Neural crest cell (in vitro differentiated cells): ENCODE data around the gene NR2C2AP. TPM values are rescaled to one million over a fixed set of nuclear protein-coding genes. Genes with fewer than 3 reads are reported as not detected.

ENCODE experiments used
- DNase-seq: peaks from one replicate; pipeline ENCODE4 v3.0.0; 2021; ENCODE audit warnings: low read depth, mixed read lengths, low spot score
- H3K27ac Mint-ChIP-seq: one replicate; pipeline ENCODE4 v1.8.0; 2021; ENCODE audit warnings: mild to moderate bottlenecking, mixed read lengths; ENCODE audit not compliant: unreplicated experiment
- H3K27me3 Mint-ChIP-seq: 2 replicates; pipeline ENCODE4 v1.8.0; 2021; ENCODE audit warnings: low read depth, mild to moderate bottlenecking, mixed read lengths
- H3K36me3 Mint-ChIP-seq: 2 replicates; pipeline ENCODE4 v1.8.0; 2021; ENCODE audit warnings: low read depth, mild to moderate bottlenecking, mixed read lengths
- H3K4me1 Mint-ChIP-seq: 2 replicates; pipeline ENCODE4 v1.8.0; 2021; ENCODE audit warnings: mixed read lengths
- H3K4me3 Mint-ChIP-seq: one replicate; pipeline ENCODE4 v1.8.0; 2021; ENCODE audit warnings: mild to moderate bottlenecking, mixed read lengths
- H3K9me3 Mint-ChIP-seq: 2 replicates; pipeline ENCODE4 v1.8.0; 2021; ENCODE audit warnings: mixed read lengths
- total RNA-seq: library from RNA; stranded (reverse); gene quantifications from 2 replicates; pipeline ENCODE4 v1.2.1, GENCODE V29; 2021
- TF ChIP-seq, protein P1 (sequence below): fragments of 200-600 bp; sonication (generic); conservative IDR thresholded peaks from 2 replicates; pipeline ENCODE4 v1.5.0; 2021; ENCODE audit warnings: antibody characterized with exemption, mild to moderate bottlenecking

NR2C2AP gene
- total RNA-seq, 1 donor from 2014 or later: 18.6 TPM

DNA sequence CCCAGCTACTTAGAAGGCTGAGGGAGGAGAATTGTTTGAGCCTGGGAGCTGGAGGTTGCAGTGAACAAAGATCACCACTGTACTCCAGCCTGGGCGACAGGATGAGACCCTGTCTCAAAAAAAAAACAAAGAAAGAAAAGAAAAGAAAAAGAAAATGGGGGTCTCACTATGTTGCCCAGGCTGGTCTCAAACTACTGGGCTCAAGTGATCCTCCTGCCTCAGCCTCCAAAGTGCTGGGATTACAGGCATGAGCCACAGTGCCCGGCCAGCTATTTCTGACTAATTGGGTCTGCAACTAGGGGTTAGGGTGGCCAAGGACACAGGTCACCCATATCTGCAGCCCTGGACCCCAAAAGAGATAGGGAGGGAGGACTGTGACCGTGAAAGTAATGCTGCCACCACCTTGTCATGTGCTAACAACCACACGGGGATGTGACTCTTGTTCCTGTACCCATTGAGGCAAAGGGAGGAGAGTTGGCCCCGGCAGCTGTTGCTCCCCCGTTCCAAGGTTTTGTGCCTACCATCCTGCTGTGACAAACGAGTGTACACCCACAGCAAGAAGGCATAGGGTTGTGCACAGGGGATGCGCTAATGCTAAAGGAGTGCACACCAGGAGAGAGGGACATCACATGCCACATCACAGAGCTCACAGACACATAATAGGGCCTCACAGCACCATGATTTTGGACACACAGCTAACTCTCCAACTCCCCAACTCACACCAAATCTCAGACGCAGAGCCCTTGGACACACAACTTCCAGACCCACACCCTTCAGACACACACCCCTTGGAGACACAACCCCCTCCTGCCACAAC, 33.8 kb downstream of the NR2C2AP start:
- H3K36me3 Mint-ChIP-seq: no peaks in the 10 kb centered on the region
- peak overlapping the region; percentile 62 for H3K4me3 Mint-ChIP-seq
- no peak for DNase-seq
- peaks cover 17% of the 10 kb centered on the region for H3K4me1 Mint-ChIP-seq
- no peak overlapping the region for H3K27ac Mint-ChIP-seq
- peaks cover 22% of the 10 kb centered on the region for H3K27me3 Mint-ChIP-seq
- H3K9me3 Mint-ChIP-seq: no peaks in the 10 kb centered on the region
- TF ChIP-seq, protein P1, sequence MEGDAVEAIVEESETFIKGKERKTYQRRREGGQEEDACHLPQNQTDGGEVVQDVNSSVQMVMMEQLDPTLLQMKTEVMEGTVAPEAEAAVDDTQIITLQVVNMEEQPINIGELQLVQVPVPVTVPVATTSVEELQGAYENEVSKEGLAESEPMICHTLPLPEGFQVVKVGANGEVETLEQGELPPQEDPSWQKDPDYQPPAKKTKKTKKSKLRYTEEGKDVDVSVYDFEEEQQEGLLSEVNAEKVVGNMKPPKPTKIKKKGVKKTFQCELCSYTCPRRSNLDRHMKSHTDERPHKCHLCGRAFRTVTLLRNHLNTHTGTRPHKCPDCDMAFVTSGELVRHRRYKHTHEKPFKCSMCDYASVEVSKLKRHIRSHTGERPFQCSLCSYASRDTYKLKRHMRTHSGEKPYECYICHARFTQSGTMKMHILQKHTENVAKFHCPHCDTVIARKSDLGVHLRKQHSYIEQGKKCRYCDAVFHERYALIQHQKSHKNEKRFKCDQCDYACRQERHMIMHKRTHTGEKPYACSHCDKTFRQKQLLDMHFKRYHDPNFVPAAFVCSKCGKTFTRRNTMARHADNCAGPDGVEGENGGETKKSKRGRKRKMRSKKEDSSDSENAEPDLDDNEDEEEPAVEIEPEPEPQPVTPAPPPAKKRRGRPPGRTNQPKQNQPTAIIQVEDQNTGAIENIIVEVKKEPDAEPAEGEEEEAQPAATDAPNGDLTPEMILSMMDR: no peak

DNA sequence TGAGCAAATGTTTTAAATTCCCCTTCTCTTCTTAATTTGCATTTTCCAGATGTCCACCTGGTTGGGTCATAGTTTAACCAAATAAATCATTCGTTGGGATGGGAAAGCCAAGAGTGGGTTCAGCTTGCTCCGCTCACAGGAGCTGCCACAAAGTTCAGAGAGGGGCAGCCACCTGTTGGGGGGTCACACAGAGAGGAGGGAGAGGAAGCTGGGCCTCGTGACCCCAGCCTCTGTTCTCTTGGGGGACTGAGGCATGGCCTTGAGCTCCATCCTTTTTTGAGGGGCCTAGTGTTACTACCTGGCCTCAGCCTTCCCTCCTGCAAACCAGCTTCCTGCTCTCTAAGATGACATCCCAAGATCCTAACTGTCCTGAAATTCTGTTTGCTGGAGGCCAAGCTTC, 35.6 kb downstream of the NR2C2AP start:
- no peaks in the 10 kb centered on the region for H3K9me3 Mint-ChIP-seq
- peaks cover 17% of the 10 kb centered on the region for H3K4me1 Mint-ChIP-seq
- peaks cover 22% of the 10 kb centered on the region for H3K27me3 Mint-ChIP-seq
- H3K4me3 Mint-ChIP-seq: no peak overlapping the region
- TF ChIP-seq, protein P1: no peak
- no peak overlapping the region for H3K27ac Mint-ChIP-seq
- no peaks in the 10 kb centered on the region for H3K36me3 Mint-ChIP-seq
- DNase-seq: no peak

DNA sequence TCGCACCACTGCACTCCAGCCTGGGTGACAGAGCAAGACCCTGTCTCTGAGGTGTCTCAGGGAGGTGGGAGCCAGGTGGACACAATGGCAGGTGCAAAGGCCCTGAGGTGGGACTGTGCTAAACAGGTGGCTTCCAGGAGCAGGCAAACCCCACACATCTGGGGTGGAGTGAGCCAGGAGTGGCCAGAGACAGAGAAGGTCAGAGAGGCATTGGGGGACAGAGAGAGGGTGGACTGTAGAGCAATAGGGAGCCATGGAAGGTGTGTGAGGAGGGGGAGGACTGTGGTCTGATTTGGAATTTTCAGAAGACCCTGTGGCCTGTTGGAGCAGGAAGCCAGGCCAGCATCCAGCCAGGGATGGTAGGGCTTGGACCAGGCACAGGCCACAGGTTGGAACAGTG, 37.8 kb downstream of the NR2C2AP start:
- Mint-ChIP-seq H3K27me3 (peaks cover 12% of the 10 kb centered on the region), H3K27ac (no peak overlapping the region), H3K4me1 (peaks cover 9% of the 10 kb centered on the region), H3K9me3 (no peaks in the 10 kb centered on the region), H3K36me3 (no peaks in the 10 kb centered on the region), H3K4me3 (no peak overlapping the region)
- TF ChIP-seq, protein P1: no peak
- DNase-seq: no peak

DNA sequence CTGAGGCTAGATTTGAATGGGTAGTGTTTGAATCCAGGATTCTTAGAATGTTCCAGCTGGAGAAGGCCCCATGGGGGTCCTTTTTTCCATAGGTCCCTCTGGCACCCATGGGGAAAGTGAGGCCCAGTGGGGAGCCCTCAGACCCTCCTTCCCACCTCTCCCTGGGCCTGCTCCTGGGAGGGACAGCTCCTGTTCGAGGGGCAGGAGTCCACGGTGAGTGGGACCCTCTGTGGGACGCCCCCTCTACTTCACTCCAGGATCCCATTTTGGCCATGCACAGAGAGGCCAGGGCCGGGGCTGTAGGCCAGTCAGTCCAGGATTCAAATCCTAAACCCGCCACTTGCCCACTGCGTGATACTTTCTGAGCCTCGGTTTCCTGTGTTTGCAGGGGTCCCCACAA, 40.7 kb downstream of the NR2C2AP start:
- H3K27me3 Mint-ChIP-seq: no peaks in the 10 kb centered on the region
- H3K27ac Mint-ChIP-seq: no peak overlapping the region
- H3K36me3 Mint-ChIP-seq: no peaks in the 10 kb centered on the region
- no peaks in the 10 kb centered on the region for H3K4me1 Mint-ChIP-seq
- H3K4me3 Mint-ChIP-seq: no peak overlapping the region
- no peaks in the 10 kb centered on the region for H3K9me3 Mint-ChIP-seq
- DNase-seq: no peak
- TF ChIP-seq, protein P1: no peak

DNA sequence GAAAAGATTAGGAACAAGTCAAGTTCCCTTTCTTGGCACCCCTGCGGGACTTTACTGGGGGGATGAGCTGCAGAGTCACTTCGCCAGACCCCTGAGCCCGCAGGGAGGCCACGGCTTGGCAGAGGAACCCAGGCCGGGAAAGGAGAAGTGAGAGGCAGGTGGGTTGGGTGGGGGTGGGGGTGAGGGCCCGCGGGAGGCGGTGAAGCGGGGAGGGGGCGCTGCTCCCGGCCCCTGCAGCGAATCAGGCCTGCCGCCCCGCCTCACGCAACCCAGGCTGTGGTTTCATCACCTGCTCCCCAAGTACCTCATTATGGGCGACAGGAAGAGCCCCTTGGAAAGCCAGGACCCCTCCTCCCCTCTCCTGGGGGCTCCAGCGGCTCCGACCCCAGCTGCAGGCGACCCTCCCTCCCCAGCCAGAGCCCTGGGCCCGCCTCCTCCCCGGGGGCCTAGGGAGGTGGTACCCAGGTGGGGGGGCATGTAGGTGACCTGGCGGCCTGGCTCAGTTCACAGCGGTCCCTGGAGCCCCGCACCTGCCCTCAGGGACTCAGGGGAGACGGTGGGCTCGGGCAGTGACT, 42.7 kb downstream of the NR2C2AP start:
- DNase-seq: no peak
- Mint-ChIP-seq H3K4me1 (no peaks in the 10 kb centered on the region), H3K27me3 (no peaks in the 10 kb centered on the region), H3K27ac (no peak overlapping the region), H3K9me3 (no peaks in the 10 kb centered on the region), H3K36me3 (no peaks in the 10 kb centered on the region), H3K4me3 (no peak overlapping the region)
- TF ChIP-seq, protein P1: no peak
